H1 (cell line): Measurements from ENCODE around the gene PAEP. TPM values are rescaled to one million over a fixed set of nuclear protein-coding genes. Genes with fewer than 3 reads are reported as not detected.

ENCODE experiments used
- CTCF ChIA-PET: fragments of 300-600 bp; sonication (Branson Sonifier 250); formaldehyde crosslinking; loops from one replicate; lab custom pipeline; 2021; ENCODE audit not compliant: partially characterized antibody; lab: Charles Lee
- POLR2A ChIA-PET: fragments of 300-600 bp; sonication (Branson Sonifier 250); formaldehyde crosslinking; loops from one replicate; lab custom pipeline; 2021; ENCODE audit warnings: inconsistent platforms; ENCODE audit not compliant: partially characterized antibody; lab: Charles Lee
- DNase-seq, 2 experiments: peaks; one replicate each; pipeline versions ENCODE4 v3.0.0 to v3.0.0-alpha.2; 2010 to 2022; ENCODE audit warnings: low spot score in 2 of 2, low read depth in 1 of 2, mixed read lengths in 1 of 2
- FAIRE-seq: peaks from 2 replicates; lab custom pipeline; 2011; peaks lifted over from hg19 to GRCh38; lab: Jason Lieb, UNC
- H2AFZ ChIP-seq: 2 replicates; pipeline ENCODE4 v1.8.1; 2012; ENCODE audit warnings: low read length, inconsistent platforms
- H2AK5ac ChIP-seq: 2 replicates; pipeline ENCODE4 v1.6.1; 2013; ENCODE audit warnings: low read depth, low read length
- H2BK120ac ChIP-seq: replicated peaks from 2 replicates; pipeline ENCODE3; 2013; ENCODE audit warnings: low read depth, low read length, inconsistent platforms
- H2BK12ac ChIP-seq: 2 replicates; pipeline ENCODE4 v1.6.1; 2013; ENCODE audit warnings: low read depth, low read length
- H2BK15ac ChIP-seq: 2 replicates; pipeline ENCODE4 v1.6.1; 2013; ENCODE audit warnings: low read length
- H2BK20ac ChIP-seq: 2 replicates; pipeline ENCODE4 v1.6.1; 2013; ENCODE audit warnings: low read length
- H2BK5ac ChIP-seq: 2 replicates; pipeline ENCODE4 v1.6.1; 2013; ENCODE audit warnings: low read depth, low read length
- H3K14ac ChIP-seq: 2 replicates; pipeline ENCODE4 v1.6.1; 2013; ENCODE audit warnings: inconsistent platforms; ENCODE audit not compliant: insufficient read length
- H3K18ac ChIP-seq: 2 replicates; pipeline ENCODE4 v1.6.1; 2013; ENCODE audit warnings: low read length; ENCODE audit errors: extremely low read depth
- H3K23ac ChIP-seq: 2 replicates; pipeline ENCODE4 v1.6.1; 2013; ENCODE audit warnings: inconsistent platforms; ENCODE audit not compliant: insufficient read length
- H3K23me2 ChIP-seq: 2 replicates; pipeline ENCODE4 v1.6.1; 2013; ENCODE audit warnings: low read depth, low read length
- H3K27ac ChIP-seq: 2 replicates; pipeline ENCODE4 v1.6.1; 2011; ENCODE audit warnings: low read depth, low read length, inconsistent platforms
- H3K27me3 ChIP-seq, 4 experiments: replicated peaks in 1 of 4; 1 replicate in 1 of 4; 2 replicates in 3 of 4; pipeline versions ENCODE4 v1.6.1 to v1.8.1; 2011 to 2013; ENCODE audit warnings: low read length in 3 of 4, mild to moderate bottlenecking in 3 of 4, inconsistent platforms in 2 of 4, mixed read lengths in 2 of 4, moderate library complexity in 1 of 4; ENCODE audit not compliant: control insufficient read depth in 3 of 4, insufficient read depth in 3 of 4; ENCODE audit errors: extremely low read depth in 1 of 4
- H3K36me3 ChIP-seq, 4 experiments: 2 replicates each; pipeline versions ENCODE4 v1.6.1 to v1.8.1; 2011 to 2013; ENCODE audit warnings: mild to moderate bottlenecking in 4 of 4, low read length in 3 of 4, moderate library complexity in 2 of 4, control low read depth in 1 of 4, inconsistent platforms in 1 of 4; ENCODE audit not compliant: insufficient read depth in 4 of 4, control insufficient read depth in 2 of 4
- H3K4ac ChIP-seq: replicated peaks from 2 replicates; pipeline ENCODE3; 2013; ENCODE audit warnings: low read length, low read depth, mixed read lengths, inconsistent platforms; ENCODE audit not compliant: insufficient read length
- H3K4me1 ChIP-seq, 4 experiments: replicated peaks in 1 of 4; 1 replicate in 1 of 4; 2 replicates in 3 of 4; pipeline versions ENCODE4 v1.6.1 to v1.8.1; 2011 to 2013; ENCODE audit warnings: low read length in 3 of 4, inconsistent platforms in 2 of 4, mixed read lengths in 1 of 4; ENCODE audit not compliant: insufficient read depth in 4 of 4, control insufficient read depth in 3 of 4
- H3K4me2 ChIP-seq, 2 experiments: 2 replicates each; pipeline versions ENCODE4 v1.6.1 to v1.8.1; 2011 to 2013; ENCODE audit warnings: low read depth in 2 of 2, low read length in 2 of 2, control low read depth in 1 of 2, inconsistent platforms in 1 of 2, mild to moderate bottlenecking in 1 of 2; ENCODE audit not compliant: insufficient read depth in 1 of 2
- H3K4me3 ChIP-seq, 4 experiments: fragments of 200-600, 300-600 bp in 1 of 4; sonication (generic), shearing (Covaris generic), sonication (Bioruptor Twin) in 1 of 4; 2 replicates each; pipeline versions ENCODE4 v1.5.1 to v1.8.1; 2011 to 2016; ENCODE audit warnings: low read length in 4 of 4, low read depth in 3 of 4, control low read depth in 2 of 4, inconsistent platforms in 2 of 4, mild to moderate bottlenecking in 2 of 4, mixed read lengths in 1 of 4, moderate library complexity in 1 of 4; ENCODE audit not compliant: insufficient read depth in 2 of 4; ENCODE audit errors: extremely low read depth in 1 of 4
- H3K56ac ChIP-seq: replicated peaks from 2 replicates; pipeline ENCODE3; 2013; ENCODE audit warnings: low read depth, mild to moderate bottlenecking, mixed read lengths, low read length, inconsistent platforms; ENCODE audit not compliant: insufficient read length
- H3K79me1 ChIP-seq: 2 replicates; pipeline ENCODE4 v1.6.1; 2013; ENCODE audit warnings: low read depth, low read length, control low read depth
- H3K79me2 ChIP-seq, 2 experiments: 2 replicates each; pipeline versions ENCODE4 v1.6.1 to v1.8.1; 2012 to 2013; ENCODE audit warnings: low read length in 2 of 2, mild to moderate bottlenecking in 2 of 2, inconsistent platforms in 1 of 2; ENCODE audit not compliant: insufficient read depth in 2 of 2, control insufficient read depth in 1 of 2
- H3K9ac ChIP-seq, 4 experiments: replicated peaks in 1 of 4; 1 replicate in 1 of 4; 2 replicates in 3 of 4; pipeline versions ENCODE4 v1.6.1 to v1.8.1; 2011 to 2013; ENCODE audit warnings: low read depth in 3 of 4, low read length in 3 of 4, control low read depth in 2 of 4, mild to moderate bottlenecking in 2 of 4, moderate library complexity in 2 of 4, inconsistent platforms in 1 of 4; ENCODE audit errors: extremely low read depth in 1 of 4
- H3K9me3 ChIP-seq, 2 experiments: 2 replicates each; pipeline versions ENCODE4 v1.6.1 to v1.8.1; 2012 to 2013; ENCODE audit warnings: mild to moderate bottlenecking in 2 of 2, moderate library complexity in 2 of 2, control low read depth in 1 of 2, inconsistent platforms in 1 of 2, low read depth in 1 of 2, low read length in 1 of 2, mixed read lengths in 1 of 2; ENCODE audit not compliant: insufficient read depth in 2 of 2
- H4K20me1 ChIP-seq, 2 experiments: replicated peaks in 1 of 2; 2 replicates each; pipeline versions ENCODE3 to v1.8.1; 2011 to 2013; ENCODE audit warnings: inconsistent platforms in 2 of 2, low read length in 2 of 2, mild to moderate bottlenecking in 1 of 2; ENCODE audit not compliant: insufficient read depth in 2 of 2, control insufficient read depth in 1 of 2
- H4K5ac ChIP-seq: 2 replicates; pipeline ENCODE4 v1.6.1; 2013; ENCODE audit warnings: low read length, low read depth, mixed read lengths, inconsistent platforms; ENCODE audit not compliant: insufficient read length
- H4K8ac ChIP-seq: 2 replicates; pipeline ENCODE4 v1.8.0; 2013; ENCODE audit warnings: mild to moderate bottlenecking, moderate library complexity, low read length, inconsistent platforms; ENCODE audit not compliant: insufficient read depth; ENCODE audit errors: extremely low read depth
- H4K91ac ChIP-seq: replicated peaks from 2 replicates; pipeline ENCODE3; 2013; ENCODE audit warnings: low read length, mixed read lengths, inconsistent platforms; ENCODE audit not compliant: insufficient read length
- BACH1 ChIP-seq: IDR thresholded peaks from 2 replicates; pipeline ENCODE4 v1.6.1; 2012; ENCODE audit warnings: low read length, improper control_type of control experiment
- CEBPB ChIP-seq: IDR thresholded peaks from 2 replicates; pipeline ENCODE4 v1.6.1; 2012; ENCODE audit warnings: low read depth, low read length
- CHD2 ChIP-seq: IDR thresholded peaks from 2 replicates; pipeline ENCODE4 v1.6.1; 2012; ENCODE audit warnings: low read length, improper control_type of control experiment
- EZH2 ChIP-seq: fragments of 200-600 bp; sonication (generic); IDR thresholded peaks from 2 replicates; pipeline ENCODE4 v1.7.1; 2012; ENCODE audit warnings: low read depth, mild to moderate bottlenecking, moderate library complexity, low read length, inconsistent platforms; ENCODE audit not compliant: severe bottlenecking
- FOSL1 ChIP-seq: IDR thresholded peaks from 2 replicates; pipeline ENCODE4 v1.6.1; 2011; ENCODE audit warnings: mild to moderate bottlenecking, low read depth, low read length, moderate library complexity; ENCODE audit not compliant: insufficient read depth
- HDAC2 ChIP-seq, 2 experiments: fragments of 300-600 bp in 1 of 2; sonication (generic) in 1 of 2; IDR thresholded peaks; 2 replicates each; pipeline ENCODE4 v1.6.1; 2011 to 2012; ENCODE audit warnings: low read depth in 2 of 2, low read length in 2 of 2, mild to moderate bottlenecking in 2 of 2, moderate library complexity in 2 of 2, borderline replicate concordance in 1 of 2, inconsistent platforms in 1 of 2
- NANOG ChIP-seq: IDR thresholded peaks from 2 replicates; pipeline ENCODE4 v1.6.1; 2011; ENCODE audit warnings: low read length, low read depth, mild to moderate bottlenecking, inconsistent platforms; ENCODE audit not compliant: insufficient read depth, poor library complexity, severe bottlenecking
- RBBP5 ChIP-seq: IDR thresholded peaks from 2 replicates; pipeline ENCODE4 v1.7.1; 2012; ENCODE audit warnings: low read depth, mild to moderate bottlenecking, inconsistent platforms, low read length, moderate library complexity, borderline replicate concordance
- SIN3A ChIP-seq, 2 experiments: IDR thresholded peaks in 1 of 2; conservative IDR thresholded peaks in 1 of 2; 2 replicates each; pipeline ENCODE4 v1.6.1; 2011 to 2012; ENCODE audit warnings: low read length in 2 of 2, improper control_type of control experiment in 1 of 2, low read depth in 1 of 2, mild to moderate bottlenecking in 1 of 2
- SP2 ChIP-seq: IDR thresholded peaks from 2 replicates; pipeline ENCODE4 v1.6.1; 2012; ENCODE audit warnings: mild to moderate bottlenecking, low read length, inconsistent platforms
- SP4 ChIP-seq: IDR thresholded peaks from 2 replicates; pipeline ENCODE4 v1.6.1; 2012; ENCODE audit warnings: low read length, inconsistent platforms
- WGBS, 2 experiments: shearing (Covaris generic) in 1 of 2; methylation state at CpG; one replicate each; pipeline versions ENCODE4 v1.1.6 to v1.1.7; 2013 to 2015; ENCODE audit warnings: low lambda C conversion rate in 2 of 2, mixed read lengths in 2 of 2, inconsistent platforms in 1 of 2, low coverage in 1 of 2, missing lambda C conversion rate in 1 of 2; ENCODE audit not compliant: insufficient replicate concordance in 2 of 2, insufficient coverage in 1 of 2, insufficient read length in 1 of 2; ENCODE audit errors: extremely low coverage in 1 of 2, missing lambda C conversion rate in 1 of 2; 5-methylcytosine and 5-hydroxymethylcytosine counted together
- polyA plus RNA-seq, 7 experiments: library from polyadenylated mRNA; depleted of rRNA in 3 of 7; stranded (reverse) in 5 of 7; unstranded in 2 of 7; fragments of >200 nt in 5 of 7; fragments of 200-250 nt in 2 of 7; gene quantifications; 1 replicate in 5 of 7; 2 replicates in 1 of 7; 4 replicates in 1 of 7; pipeline versions ENCODE4 v1.2.1 to v1.2.3, GENCODE V29; 2011 to 2013; ENCODE audit warnings: missing spikeins in 2 of 7, mixed read lengths in 2 of 7
- total RNA-seq: library from RNA; stranded (reverse); fragmentation: NEBNext Ultra II Directional; extraction: Animal tissue kit (Norgen Biotek cat#: 25700); gene quantifications from 2 replicates; pipeline ENCODE4 v1.2.1, GENCODE V29; 2021
- TF ChIP-seq, protein P1 (sequence below): IDR thresholded peaks from 2 replicates; pipeline ENCODE4 v1.6.1; 2012; ENCODE audit warnings: inconsistent platforms

Gene PAEP
- total and polyA plus RNA-seq, 2 of the 8 experiments (the other 6 are each of a cell fraction or from before 2014, with no cell fraction given) = not detected

DNA sequence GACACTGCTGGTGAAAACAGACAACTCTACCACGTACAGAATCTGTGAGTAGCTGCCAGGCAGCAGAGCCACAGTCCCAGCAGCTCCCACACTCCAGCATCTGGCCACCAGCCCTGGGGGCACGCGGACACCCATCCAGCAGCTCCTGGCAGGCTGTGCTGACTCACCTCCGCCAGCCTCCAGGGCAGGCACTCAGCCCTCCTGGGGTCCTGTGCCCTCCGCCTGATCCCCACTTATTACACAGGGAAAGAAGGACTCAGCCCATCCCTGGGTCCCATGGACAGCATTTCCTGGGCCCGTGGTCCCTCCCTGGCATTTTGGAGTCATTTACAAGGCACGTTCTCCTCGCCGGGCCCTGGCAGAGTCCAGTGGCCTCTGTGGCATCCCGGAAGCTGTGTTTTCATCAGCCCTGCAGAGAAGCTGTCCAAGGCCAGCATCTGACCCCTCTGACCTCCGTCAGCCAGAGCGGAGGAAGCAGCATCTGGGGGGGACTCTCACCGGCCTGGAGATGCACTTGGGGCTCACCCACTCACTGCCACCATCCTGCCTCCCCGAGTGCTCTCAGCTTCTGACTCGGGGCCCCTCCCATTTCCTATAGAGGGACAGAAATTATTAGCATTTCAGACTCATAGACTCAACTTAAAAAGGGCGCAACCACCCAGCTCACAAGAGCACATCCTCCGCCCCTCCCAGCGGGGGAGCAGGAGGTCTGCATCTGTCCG is 21.6 kb downstream of the PAEP start:
- Histone ChIP-seq H3K56ac (no peak overlapping the region), H3K79me1 (no peaks in the 10 kb centered on the region), H2BK120ac (no peak overlapping the region), H2AK5ac (no peak overlapping the region), H3K9ac (no peak overlapping the region), H3K27me3 (no peaks in the 10 kb centered on the region), H4K20me1 (no peaks in the 10 kb centered on the region), H3K23me2 (peaks cover 11% of the 10 kb centered on the region; the same call in 1 of the 2 replicates), H2AFZ (no peak overlapping the region), H3K36me3 (no peaks in the 10 kb centered on the region), H4K91ac (no peak overlapping the region), H4K8ac (no peak overlapping the region), H3K9me3 (peaks cover 2 to 3% of the 10 kb centered on the region in 2 experiments; a peak in 1 of 4 replicates), H4K5ac (no peak overlapping the region), H2BK5ac (no peak overlapping the region), H3K4me2 (no peak overlapping the region), H2BK12ac (no peak overlapping the region), H3K4me3 (no peak overlapping the region), H3K4me1 (no peaks in the 10 kb centered on the region; a peak in 1 of 7 replicates), H3K4ac (no peak overlapping the region), H2BK20ac (no peak overlapping the region), H2BK15ac (no peak overlapping the region), H3K14ac (no peak overlapping the region), H3K79me2 (no peaks in the 10 kb centered on the region), H3K18ac (no peak overlapping the region), H3K23ac (no peak overlapping the region), H3K27ac (no peak overlapping the region)
- FAIRE-seq = no peak
- peak in 1 of 2 experiments; percentile 30 for DNase-seq
- CTCF ChIA-PET = interaction anchor here (1.0 to 2.1 kb wide), 3 partner anchors 18 to 78 kb away, joined by 4 to 12 read pairs (median 11); no protein-coding TSS in a partner anchor
- POLR2A ChIA-PET = no interaction called here
- 89% methylated on average over 19 of the region's 19 CpGs; no CpG with 5 or more reads in 1 of the 2 experiments for WGBS, 2 experiments
- TF ChIP-seq RBBP5 = no peak
- TF ChIP-seq BACH1 = no peak
- TF ChIP-seq SP4 = no peak
- TF ChIP-seq, protein P1, sequence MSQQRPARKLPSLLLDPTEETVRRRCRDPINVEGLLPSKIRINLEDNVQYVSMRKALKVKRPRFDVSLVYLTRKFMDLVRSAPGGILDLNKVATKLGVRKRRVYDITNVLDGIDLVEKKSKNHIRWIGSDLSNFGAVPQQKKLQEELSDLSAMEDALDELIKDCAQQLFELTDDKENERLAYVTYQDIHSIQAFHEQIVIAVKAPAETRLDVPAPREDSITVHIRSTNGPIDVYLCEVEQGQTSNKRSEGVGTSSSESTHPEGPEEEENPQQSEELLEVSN = no peak
- TF ChIP-seq CEBPB = no peak
- TF ChIP-seq FOSL1 = no peak
- TF ChIP-seq CHD2 = no peak
- TF ChIP-seq NANOG = no peak
- no peak for TF ChIP-seq EZH2
- no peak for TF ChIP-seq SP2
- TF ChIP-seq HDAC2 (IDR thresholded peaks at IDR 0.05; ENCODE audit: borderline replicate concordance in 1 of 2, low read depth in 2 of 2, low read length in 2 of 2) = no peak
- TF ChIP-seq SIN3A (conservative IDR thresholded peaks at IDR 0.05 in 1 of 2, IDR thresholded peaks at IDR 0.05 in 1 of 2; ENCODE audit: low read depth in 1 of 2, low read length in 2 of 2) = no peak
